Adrenal gland (tissue), 5 donors: ENCODE measurements around the gene OR2A5.

Experiments
- POLR2A ChIP-seq, 2 donors: fragments of 450-650 bp; IDR thresholded peaks; one replicate each; pipeline ENCODE4 v1.6.1; 2017; ENCODE audit warnings: antibody characterized with exemption in 2 of 2, mild to moderate bottlenecking in 2 of 2, moderate library complexity in 1 of 2
- TF ChIP-seq, protein P1 (sequence below), 6 experiments: fragments of 450-650 bp in 4 of 6; fragments of 200-600 bp in 2 of 6; sonication (generic) in 1 of 6; IDR thresholded peaks; 1 replicate in 5 of 6; 2 replicates in 1 of 6; pipeline versions ENCODE4 v1.5.1 to v1.8.0; 2016 to 2021; ENCODE audit warnings: antibody characterized with exemption in 6 of 6, mild to moderate bottlenecking in 2 of 6, moderate library complexity in 1 of 6
- donor health status: DM: no; HTN: no; CAD: no.

DNA sequence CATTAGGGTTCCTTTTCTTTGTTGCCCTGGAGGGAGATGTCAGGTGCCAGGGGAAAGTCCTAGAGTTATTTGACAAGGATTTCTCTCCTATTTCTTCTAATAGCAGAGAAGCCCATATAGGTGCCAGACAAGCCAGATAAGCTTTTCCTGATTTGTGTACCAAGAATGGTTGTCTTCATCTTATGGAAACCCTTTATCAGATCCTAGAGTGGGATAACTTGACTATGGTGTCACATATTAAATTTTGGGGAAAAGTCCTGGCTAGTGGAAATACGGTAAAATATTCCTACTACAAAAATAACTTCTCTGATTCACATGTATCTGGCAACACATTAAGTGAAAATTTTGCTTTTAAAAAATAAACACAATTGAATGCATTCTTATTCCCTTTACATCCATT is 38.5 kb downstream of the OR2A5 start:
- TF ChIP-seq, protein P1, sequence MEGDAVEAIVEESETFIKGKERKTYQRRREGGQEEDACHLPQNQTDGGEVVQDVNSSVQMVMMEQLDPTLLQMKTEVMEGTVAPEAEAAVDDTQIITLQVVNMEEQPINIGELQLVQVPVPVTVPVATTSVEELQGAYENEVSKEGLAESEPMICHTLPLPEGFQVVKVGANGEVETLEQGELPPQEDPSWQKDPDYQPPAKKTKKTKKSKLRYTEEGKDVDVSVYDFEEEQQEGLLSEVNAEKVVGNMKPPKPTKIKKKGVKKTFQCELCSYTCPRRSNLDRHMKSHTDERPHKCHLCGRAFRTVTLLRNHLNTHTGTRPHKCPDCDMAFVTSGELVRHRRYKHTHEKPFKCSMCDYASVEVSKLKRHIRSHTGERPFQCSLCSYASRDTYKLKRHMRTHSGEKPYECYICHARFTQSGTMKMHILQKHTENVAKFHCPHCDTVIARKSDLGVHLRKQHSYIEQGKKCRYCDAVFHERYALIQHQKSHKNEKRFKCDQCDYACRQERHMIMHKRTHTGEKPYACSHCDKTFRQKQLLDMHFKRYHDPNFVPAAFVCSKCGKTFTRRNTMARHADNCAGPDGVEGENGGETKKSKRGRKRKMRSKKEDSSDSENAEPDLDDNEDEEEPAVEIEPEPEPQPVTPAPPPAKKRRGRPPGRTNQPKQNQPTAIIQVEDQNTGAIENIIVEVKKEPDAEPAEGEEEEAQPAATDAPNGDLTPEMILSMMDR (IDR thresholded peaks at IDR 0.05) = no peak
- TF ChIP-seq POLR2A (IDR thresholded peaks at IDR 0.05) = no peak
